ENCODE measurements around the gene TCEANC.
"Not testable (repeated sequence)": the region's sequence is repeated elsewhere in the genome, so short reads cannot be mapped to it uniquely, and the experiment has no call there.

TCEANC gene

GRCh38 chrX:13641684-13642083 lies 11.3 kb upstream of the TCEANC start:
- not testable (repeated sequence) for H3K4me1 ChIP-seq (ENCODE audit: control insufficient read depth, insufficient read depth, low read length); H3K4me3 ChIP-seq (ENCODE audit: low read depth, low read length); H3K27me3 ChIP-seq (ENCODE audit: control insufficient read depth, insufficient read depth, low read length); H3K27ac ChIP-seq (ENCODE audit: low read depth, low read length); H3K9ac ChIP-seq (ENCODE audit: low read length); H3K36me3 ChIP-seq (ENCODE audit: control insufficient read depth, insufficient read depth, low read length)
- peaks cover 18% of the 10 kb centered on the region for H3K9me3 ChIP-seq (ENCODE audit: control insufficient read depth, insufficient read depth, low read depth, low read length)

GRCh38 chrX:13645464-13646153 lies 7.3 kb upstream of the TCEANC start:
- 0 out of 2 replicates have a peak overlapping the region, but pooled peaks have one; percentile 48 for H3K27ac ChIP-seq (ENCODE audit: low read depth, low read length)
- H3K9ac ChIP-seq (ENCODE audit: low read length), result no peak overlapping the region
- no peaks in the 10 kb centered on the region; the same call in 1 of the 2 replicates for H3K27me3 ChIP-seq (ENCODE audit: control insufficient read depth, insufficient read depth, low read length)
- H3K4me1 ChIP-seq (ENCODE audit: control insufficient read depth, insufficient read depth, low read length), result peaks cover 5% of the 10 kb centered on the region
- H3K9me3 ChIP-seq (ENCODE audit: control insufficient read depth, insufficient read depth, low read depth, low read length), result no peaks in the 10 kb centered on the region
- no peak overlapping the region for H3K4me3 ChIP-seq (ENCODE audit: low read depth, low read length)
- H3K36me3 ChIP-seq (ENCODE audit: control insufficient read depth, insufficient read depth, low read length), result no peaks in the 10 kb centered on the region

GRCh38 chrX:13646154-13646549 lies 6.8 kb upstream of the TCEANC start:
- H3K27me3 ChIP-seq (ENCODE audit: control insufficient read depth, insufficient read depth, low read length), result no peaks in the 10 kb centered on the region; the same call in 1 of the 2 replicates
- H3K27ac ChIP-seq (ENCODE audit: low read depth, low read length), result 0 out of 2 replicates have a peak overlapping the region, but pooled peaks have one; percentile 48
- H3K4me1 ChIP-seq (ENCODE audit: control insufficient read depth, insufficient read depth, low read length), result peaks cover 5% of the 10 kb centered on the region
- no peaks in the 10 kb centered on the region for H3K36me3 ChIP-seq (ENCODE audit: control insufficient read depth, insufficient read depth, low read length)
- H3K4me3 ChIP-seq (ENCODE audit: low read depth, low read length), result no peak overlapping the region
- no peaks in the 10 kb centered on the region for H3K9me3 ChIP-seq (ENCODE audit: control insufficient read depth, insufficient read depth, low read depth, low read length)
- H3K9ac ChIP-seq (ENCODE audit: low read length), result no peak overlapping the region

- H3K27me3 ChIP-seq (ENCODE audit: control insufficient read depth, insufficient read depth, low read length), result no peaks in the 10 kb centered on the region; the same call in 1 of the 2 replicates
- H3K4me3 ChIP-seq (ENCODE audit: low read depth, low read length), result no peak overlapping the region
- no peak overlapping the region for H3K27ac ChIP-seq (ENCODE audit: low read depth, low read length)
- no peaks in the 10 kb centered on the region for H3K36me3 ChIP-seq (ENCODE audit: control insufficient read depth, insufficient read depth, low read length)
- no peaks in the 10 kb centered on the region for H3K9me3 ChIP-seq (ENCODE audit: control insufficient read depth, insufficient read depth, low read depth, low read length)
- peaks cover 8% of the 10 kb centered on the region for H3K4me1 ChIP-seq (ENCODE audit: control insufficient read depth, insufficient read depth, low read length)
- H3K9ac ChIP-seq (ENCODE audit: low read length), result no peak overlapping the region
Measured at GRCh38 chrX:13647709-13648212, 5.2 kb upstream of the TCEANC start.

- not testable (repeated sequence) for H3K4me3 ChIP-seq (ENCODE audit: low read depth, low read length); H3K4me1 ChIP-seq (ENCODE audit: control insufficient read depth, insufficient read depth, low read length); H3K27me3 ChIP-seq (ENCODE audit: control insufficient read depth, insufficient read depth, low read length); H3K36me3 ChIP-seq (ENCODE audit: control insufficient read depth, insufficient read depth, low read length); H3K9me3 ChIP-seq (ENCODE audit: control insufficient read depth, insufficient read depth, low read depth, low read length); H3K27ac ChIP-seq (ENCODE audit: low read depth, low read length); H3K9ac ChIP-seq (ENCODE audit: low read length)
Measured at GRCh38 chrX:13648336-13648735, 4.6 kb upstream of the TCEANC start.

GRCh38 chrX:13649838-13650237 lies 3.1 kb upstream of the TCEANC start:
- H3K36me3 ChIP-seq (ENCODE audit: control insufficient read depth, insufficient read depth, low read length), result no peaks in the 10 kb centered on the region
- peaks cover 11% of the 10 kb centered on the region for H3K4me1 ChIP-seq (ENCODE audit: control insufficient read depth, insufficient read depth, low read length)
- H3K9ac ChIP-seq (ENCODE audit: low read length), result no peak overlapping the region
- H3K27ac ChIP-seq (ENCODE audit: low read depth, low read length), result no peak overlapping the region
- no peaks in the 10 kb centered on the region for H3K9me3 ChIP-seq (ENCODE audit: control insufficient read depth, insufficient read depth, low read depth, low read length)
- H3K27me3 ChIP-seq (ENCODE audit: control insufficient read depth, insufficient read depth, low read length), result no peaks in the 10 kb centered on the region; the same call in 1 of the 2 replicates
- H3K4me3 ChIP-seq (ENCODE audit: low read depth, low read length), result no peak overlapping the region

GRCh38 chrX:13650318-13650717 lies 2.6 kb upstream of the TCEANC start:
- Histone ChIP-seq H3K4me3 (ENCODE audit: low read depth, low read length) (no peak overlapping the region), H3K27ac (ENCODE audit: low read depth, low read length) (no peak overlapping the region), H3K36me3 (ENCODE audit: control insufficient read depth, insufficient read depth, low read length) (no peaks in the 10 kb centered on the region), H3K4me1 (ENCODE audit: control insufficient read depth, insufficient read depth, low read length) (peaks cover 11% of the 10 kb centered on the region), H3K9me3 (ENCODE audit: control insufficient read depth, insufficient read depth, low read depth, low read length) (no peaks in the 10 kb centered on the region), H3K9ac (ENCODE audit: low read length) (no peak overlapping the region), H3K27me3 (ENCODE audit: control insufficient read depth, insufficient read depth, low read length) (no peaks in the 10 kb centered on the region; the same call in 1 of the 2 replicates)

- no peaks in the 10 kb centered on the region for H3K36me3 ChIP-seq (ENCODE audit: control insufficient read depth, insufficient read depth, low read length)
- H3K27ac ChIP-seq (ENCODE audit: low read depth, low read length), result no peak overlapping the region
- H3K9me3 ChIP-seq (ENCODE audit: control insufficient read depth, insufficient read depth, low read depth, low read length), result no peaks in the 10 kb centered on the region
- H3K4me3 ChIP-seq (ENCODE audit: low read depth, low read length), result no peak overlapping the region
- 0 out of 2 replicates have a peak, but pooled peaks cover 6% of the 10 kb centered on the region for H3K4me1 ChIP-seq (ENCODE audit: control insufficient read depth, insufficient read depth, low read length)
- no peak overlapping the region for H3K9ac ChIP-seq (ENCODE audit: low read length)
- H3K27me3 ChIP-seq (ENCODE audit: control insufficient read depth, insufficient read depth, low read length), result no peaks in the 10 kb centered on the region; the same call in 1 of the 2 replicates
Measured at GRCh38 chrX:13651150-13651549, 1.8 kb upstream of the TCEANC start.

GRCh38 chrX:13652287-13652793 lies 601 bp upstream of the TCEANC start:
- no peaks in the 10 kb centered on the region; the same call in 1 of the 2 replicates for H3K27me3 ChIP-seq (ENCODE audit: control insufficient read depth, insufficient read depth, low read length)
- no peaks in the 10 kb centered on the region for H3K36me3 ChIP-seq (ENCODE audit: control insufficient read depth, insufficient read depth, low read length)
- H3K9ac ChIP-seq (ENCODE audit: low read length), result peak overlapping the region; percentile 58
- 0 out of 2 replicates have a peak, but pooled peaks cover 6% of the 10 kb centered on the region for H3K4me1 ChIP-seq (ENCODE audit: control insufficient read depth, insufficient read depth, low read length)
- peak overlapping the region; percentile 74 for H3K4me3 ChIP-seq (ENCODE audit: low read depth, low read length)
- H3K27ac ChIP-seq (ENCODE audit: low read depth, low read length), result no peak overlapping the region
- no peaks in the 10 kb centered on the region for H3K9me3 ChIP-seq (ENCODE audit: control insufficient read depth, insufficient read depth, low read depth, low read length)

- H3K27ac ChIP-seq (ENCODE audit: low read depth, low read length), result no peak overlapping the region
- peaks cover 11% of the 10 kb centered on the region for H3K4me1 ChIP-seq (ENCODE audit: control insufficient read depth, insufficient read depth, low read length)
- no peaks in the 10 kb centered on the region for H3K9me3 ChIP-seq (ENCODE audit: control insufficient read depth, insufficient read depth, low read depth, low read length)
- no peaks in the 10 kb centered on the region; the same call in 1 of the 2 replicates for H3K27me3 ChIP-seq (ENCODE audit: control insufficient read depth, insufficient read depth, low read length)
- H3K4me3 ChIP-seq (ENCODE audit: low read depth, low read length), result peak overlapping the region; percentile 74
- no peaks in the 10 kb centered on the region for H3K36me3 ChIP-seq (ENCODE audit: control insufficient read depth, insufficient read depth, low read length)
- no peak overlapping the region for H3K9ac ChIP-seq (ENCODE audit: low read length)
Measured at GRCh38 chrX:13654116-13654515, 1.2 kb downstream of the TCEANC start.

GRCh38 chrX:13655674-13656073 lies 2.7 kb downstream of the TCEANC start:
- Histone ChIP-seq H3K27ac (ENCODE audit: low read depth, low read length) (no peak overlapping the region), H3K9me3 (ENCODE audit: control insufficient read depth, insufficient read depth, low read depth, low read length) (no peaks in the 10 kb centered on the region), H3K9ac (ENCODE audit: low read length) (no peak overlapping the region), H3K4me3 (ENCODE audit: low read depth, low read length) (no peak overlapping the region), H3K4me1 (ENCODE audit: control insufficient read depth, insufficient read depth, low read length) (peaks cover 13% of the 10 kb centered on the region), H3K27me3 (ENCODE audit: control insufficient read depth, insufficient read depth, low read length) (no peaks in the 10 kb centered on the region; the same call in 1 of the 2 replicates), H3K36me3 (ENCODE audit: control insufficient read depth, insufficient read depth, low read length) (peaks cover 9% of the 10 kb centered on the region)
